Cortex of kidney (tissue), 1 donor: ENCODE results near the gene ACAA1.
"Not testable (repeated sequence)": the region's sequence is repeated elsewhere in the genome, so short reads cannot be mapped to it uniquely, and the experiment has no call there.

ENCODE experiments used
- DNase-seq: peaks from one replicate; lab custom pipeline; 2025; lab: John Stamatoyannopoulos, UW

ACAA1 gene

GRCh38 chr3:38134517-38135143 is 2.3 kb downstream of the ACAA1 start:
- not testable (repeated sequence) for DNase-seq

DNA sequence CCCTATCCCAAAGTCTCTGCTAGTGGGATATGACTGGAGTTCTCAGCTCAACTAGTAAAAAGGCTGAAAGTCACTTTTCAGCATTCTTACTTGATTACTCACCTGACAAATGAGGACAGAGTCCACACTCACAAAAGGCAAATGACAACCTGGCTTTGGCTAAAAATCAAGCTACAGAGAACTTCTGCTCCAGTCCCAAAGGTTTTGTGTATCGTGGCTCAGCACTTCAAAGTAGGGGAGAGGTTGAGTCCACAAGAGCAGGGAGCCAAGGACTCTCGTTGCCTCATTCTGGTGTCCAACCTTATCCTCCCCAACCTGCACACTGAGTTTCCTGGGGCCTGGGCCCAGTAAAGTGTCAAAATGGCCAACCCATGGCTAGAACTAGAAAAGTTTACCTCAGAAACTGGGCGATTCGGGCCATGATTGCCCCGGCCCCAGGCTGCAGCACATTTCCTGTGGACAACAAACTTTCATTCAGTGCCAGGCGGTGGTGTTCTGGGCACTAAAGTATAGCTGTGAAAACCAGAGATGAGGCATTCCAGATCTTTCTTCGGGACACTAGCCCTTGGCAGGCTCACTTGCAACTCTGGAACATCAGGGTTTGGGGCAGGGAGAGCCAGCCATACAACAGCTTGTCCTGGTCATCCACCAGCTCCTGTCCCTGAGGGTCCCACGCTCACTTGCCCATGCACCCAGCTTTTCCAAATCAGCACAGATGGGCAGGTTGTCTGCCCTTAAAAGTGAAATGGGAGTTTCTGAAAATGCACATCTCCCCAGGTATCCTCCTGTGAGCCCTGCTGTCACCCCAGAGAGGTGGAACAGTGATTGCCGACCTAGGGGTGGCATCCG is 3.1 kb downstream of the ACAA1 start:
- no peak for DNase-seq

GRCh38 chr3:38133209-38133556 is 3.7 kb downstream of the ACAA1 start:
- no peak for DNase-seq

DNA sequence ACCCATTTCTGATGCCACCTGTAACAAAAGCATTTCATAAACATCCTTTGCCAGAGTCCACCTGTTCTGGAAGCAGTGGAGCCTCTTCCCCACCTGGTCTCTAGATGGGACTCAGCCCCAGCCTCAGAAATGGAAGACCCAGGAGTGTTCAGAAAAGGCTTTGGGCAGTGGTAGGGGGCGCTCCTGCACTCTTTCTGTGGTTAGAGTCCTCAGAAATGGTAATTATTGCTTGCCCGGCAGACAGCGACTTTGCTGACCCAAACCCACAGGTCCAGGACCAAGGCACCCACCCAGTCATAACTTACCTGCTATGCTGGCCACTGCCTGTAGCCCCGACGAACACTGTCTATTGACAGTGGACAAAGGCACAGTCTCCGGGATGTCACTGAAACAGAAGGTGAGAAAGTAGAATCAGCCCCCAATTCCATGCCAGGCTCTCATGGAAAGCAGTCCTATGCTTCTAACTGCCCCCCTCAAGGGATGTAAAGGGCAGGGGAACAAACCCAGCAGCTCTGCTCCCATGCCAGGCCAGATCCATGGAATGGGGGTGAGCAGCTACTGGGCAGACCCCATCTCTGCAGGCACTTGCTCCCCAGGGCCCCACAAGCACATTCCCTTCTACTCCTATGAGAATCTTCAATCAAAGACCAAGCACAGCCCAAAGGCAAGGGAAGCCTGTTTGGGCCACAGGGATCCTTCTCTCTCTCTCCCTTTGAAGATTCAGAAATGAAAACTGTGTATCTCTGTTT is 5.1 kb downstream of the ACAA1 start:
- DNase-seq = no peak

- no peak for DNase-seq
These were observed 6.3 kb downstream of the ACAA1 start for GRCh38 chr3:38130631-38131065.

GRCh38 chr3:38129058-38129457 is 7.9 kb downstream of the ACAA1 start:
- DNase-seq = no peak

GRCh38 chr3:38128303-38128655 is 8.6 kb downstream of the ACAA1 start:
- no peak for DNase-seq

GRCh38 chr3:38127611-38128302 is 9.2 kb downstream of the ACAA1 start:
- no peak for DNase-seq

- no peak for DNase-seq
These were observed 10.6 kb downstream of the ACAA1 start for GRCh38 chr3:38126121-38126892.

GRCh38 chr3:38125305-38126120 is 11.4 kb downstream of the ACAA1 start:
- DNase-seq = no peak

DNA sequence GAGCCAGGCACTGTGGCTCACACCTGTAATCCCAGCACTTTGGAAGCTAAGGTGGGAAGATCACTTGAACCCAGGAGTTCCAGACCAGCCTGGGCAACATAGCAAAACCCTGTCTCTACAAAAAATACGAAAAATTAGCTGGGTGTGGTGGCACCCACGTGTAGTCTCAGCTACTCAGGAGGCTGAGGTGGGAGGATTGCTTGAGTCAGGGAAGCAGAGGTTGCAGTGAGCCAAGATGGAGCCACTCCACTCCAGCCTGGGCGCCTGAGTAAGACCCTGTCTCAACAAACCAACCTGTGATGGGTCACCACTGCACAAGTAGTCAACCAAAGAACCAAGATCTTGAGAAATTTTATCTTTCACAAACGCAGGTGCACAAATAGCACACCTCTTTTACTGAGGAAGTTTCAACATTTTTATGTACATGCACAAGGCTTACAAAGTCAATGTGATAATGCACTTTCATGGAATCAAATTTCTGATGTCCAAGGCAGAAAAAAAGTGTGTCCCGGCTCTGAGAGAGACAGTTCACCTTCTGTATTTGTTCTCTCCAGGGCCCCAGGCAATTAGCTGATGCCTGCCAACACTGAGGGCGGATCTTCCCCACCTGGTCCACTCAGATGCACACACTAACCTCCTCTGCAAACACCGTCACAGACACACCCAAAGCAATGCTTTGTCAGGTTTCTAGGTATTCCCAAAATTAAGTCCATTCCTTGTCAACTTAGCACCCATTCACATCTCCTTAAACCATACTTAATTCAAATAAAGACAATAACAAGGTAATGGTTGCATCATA is 12.4 kb downstream of the ACAA1 start:
- DNase-seq = no peak

GRCh38 chr3:38122712-38123290 is 14.1 kb downstream of the ACAA1 start:
- no peak for DNase-seq

- DNase-seq = no peak
These were observed 15.0 kb downstream of the ACAA1 start for GRCh38 chr3:38121832-38122461.

GRCh38 chr3:38121451-38121831 is 15.5 kb downstream of the ACAA1 start:
- no peak for DNase-seq

- no peak for DNase-seq
These were observed 16.1 kb downstream of the ACAA1 start for GRCh38 chr3:38120693-38121450.

- DNase-seq = no peak
These were observed 16.9 kb downstream of the ACAA1 start for GRCh38 chr3:38119821-38120692.

GRCh38 chr3:38119248-38119544 is 17.7 kb downstream of the ACAA1 start:
- DNase-seq = no peak
